Measurements from ENCODE around the gene MYO16. TPM values are rescaled to one million over a fixed set of nuclear protein-coding genes. Genes with fewer than 3 reads are reported as not detected.

MYO16 gene
- total RNA-seq, 1 donor from 2014 or later, result 0.24 TPM

DNA sequence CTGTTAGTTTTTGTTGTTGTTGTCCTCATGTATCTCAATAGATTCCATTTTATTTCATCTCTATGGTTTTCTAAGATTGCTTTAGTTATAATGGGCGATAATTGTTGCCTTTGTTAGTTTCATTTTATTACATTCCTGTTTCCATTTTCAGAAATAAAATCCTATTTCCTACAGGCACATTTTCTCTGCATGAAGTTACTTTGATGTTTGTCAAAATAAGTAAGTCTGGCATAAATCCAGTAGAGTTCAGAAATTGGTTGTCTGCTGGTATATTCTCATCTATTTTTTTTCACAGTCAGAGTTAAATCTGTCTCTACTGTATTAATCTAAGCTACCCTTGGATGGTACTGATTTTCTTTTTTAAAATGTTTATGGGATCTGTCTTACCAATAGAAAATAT is 204.1 kb downstream of the MYO16 start:
- Histone ChIP-seq H3K9me3 (peaks cover 4% of the 10 kb centered on the region), H3K27ac (no peak overlapping the region), H3K4me1 (no peaks in the 10 kb centered on the region), H3K36me3 (no peaks in the 10 kb centered on the region), H3K4me3 (no peak overlapping the region), H3K27me3 (ENCODE audit: low read depth) (no peaks in the 10 kb centered on the region)
- DNase-seq (no peak), ATAC-seq (no peak)
- intact Hi-C loops (cut with DNase I), result no loop called here
- TF ChIP-seq, protein P1, sequence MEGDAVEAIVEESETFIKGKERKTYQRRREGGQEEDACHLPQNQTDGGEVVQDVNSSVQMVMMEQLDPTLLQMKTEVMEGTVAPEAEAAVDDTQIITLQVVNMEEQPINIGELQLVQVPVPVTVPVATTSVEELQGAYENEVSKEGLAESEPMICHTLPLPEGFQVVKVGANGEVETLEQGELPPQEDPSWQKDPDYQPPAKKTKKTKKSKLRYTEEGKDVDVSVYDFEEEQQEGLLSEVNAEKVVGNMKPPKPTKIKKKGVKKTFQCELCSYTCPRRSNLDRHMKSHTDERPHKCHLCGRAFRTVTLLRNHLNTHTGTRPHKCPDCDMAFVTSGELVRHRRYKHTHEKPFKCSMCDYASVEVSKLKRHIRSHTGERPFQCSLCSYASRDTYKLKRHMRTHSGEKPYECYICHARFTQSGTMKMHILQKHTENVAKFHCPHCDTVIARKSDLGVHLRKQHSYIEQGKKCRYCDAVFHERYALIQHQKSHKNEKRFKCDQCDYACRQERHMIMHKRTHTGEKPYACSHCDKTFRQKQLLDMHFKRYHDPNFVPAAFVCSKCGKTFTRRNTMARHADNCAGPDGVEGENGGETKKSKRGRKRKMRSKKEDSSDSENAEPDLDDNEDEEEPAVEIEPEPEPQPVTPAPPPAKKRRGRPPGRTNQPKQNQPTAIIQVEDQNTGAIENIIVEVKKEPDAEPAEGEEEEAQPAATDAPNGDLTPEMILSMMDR (IDR thresholded peaks at IDR 0.05), result no peak

GRCh38 chr13:108834193-108834592 is 204.8 kb downstream of the MYO16 start:
- DNase-seq (no peak), ATAC-seq (no peak)
- no peak overlapping the region for H3K27ac ChIP-seq
- H3K4me1 ChIP-seq, result no peaks in the 10 kb centered on the region
- intact Hi-C loops (cut with DNase I), result no loop called here
- no peaks in the 10 kb centered on the region for H3K36me3 ChIP-seq
- H3K9me3 ChIP-seq, result no peaks in the 10 kb centered on the region
- no peak overlapping the region for H3K4me3 ChIP-seq
- TF ChIP-seq, protein P1 (IDR thresholded peaks at IDR 0.05), result no peak
- no peaks in the 10 kb centered on the region for H3K27me3 ChIP-seq (ENCODE audit: low read depth)

- intact Hi-C loops (cut with DNase I), result no loop called here
- TF ChIP-seq, protein P1 (IDR thresholded peaks at IDR 0.05), result no peak
These were observed 205.7 kb downstream of the MYO16 start for GRCh38 chr13:108835083-108835482.

DNA sequence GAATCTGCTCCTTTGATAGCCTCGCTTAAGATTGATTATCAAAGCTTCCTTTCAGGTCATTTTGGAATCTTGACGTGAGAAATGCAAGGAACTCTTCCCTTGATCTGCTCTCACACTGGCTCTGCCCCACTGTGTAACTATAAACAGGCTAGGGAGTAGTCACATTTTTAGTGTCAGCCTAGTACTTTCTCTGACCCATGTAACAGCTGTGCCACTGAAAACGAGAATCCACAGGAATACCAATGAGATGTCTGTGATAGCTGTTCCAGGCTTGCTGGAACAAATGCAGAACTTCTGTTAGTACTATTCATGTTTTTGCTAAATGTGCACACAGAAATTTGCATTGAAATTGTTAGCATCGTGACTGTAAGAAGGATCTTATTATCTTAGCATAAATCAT is 221.3 kb downstream of the MYO16 start:
- intact Hi-C loops (cut with DNase I), result no loop called here
- TF ChIP-seq, protein P1 (IDR thresholded peaks at IDR 0.05), result no peak
- no peak for DNase-seq
- Histone ChIP-seq H3K4me3 (no peak overlapping the region), H3K27me3 (ENCODE audit: low read depth) (no peaks in the 10 kb centered on the region), H3K36me3 (no peaks in the 10 kb centered on the region), H3K27ac (no peak overlapping the region), H3K4me1 (no peaks in the 10 kb centered on the region), H3K9me3 (no peaks in the 10 kb centered on the region)
- ATAC-seq, result no peak

More at GRCh38 chr13:108835083-108835482, 205.7 kb downstream of the MYO16 start:
- no peak for DNase-seq
- ATAC-seq, result no peak
- no peaks in the 10 kb centered on the region for H3K9me3 ChIP-seq
- no peaks in the 10 kb centered on the region for H3K27me3 ChIP-seq (ENCODE audit: low read depth)
- no peaks in the 10 kb centered on the region for H3K4me1 ChIP-seq
- no peak overlapping the region for H3K27ac ChIP-seq
- no peak overlapping the region for H3K4me3 ChIP-seq
- H3K36me3 ChIP-seq, result no peaks in the 10 kb centered on the region

- Histone ChIP-seq H3K4me3 (no peak overlapping the region), H3K27ac (no peak overlapping the region), H3K36me3 (no peaks in the 10 kb centered on the region), H3K4me1 (no peaks in the 10 kb centered on the region), H3K27me3 (ENCODE audit: low read depth) (no peaks in the 10 kb centered on the region), H3K9me3 (no peaks in the 10 kb centered on the region)
- intact Hi-C loops (cut with DNase I), result no loop called here
- ATAC-seq, result no peak
- no peak for DNase-seq
- TF ChIP-seq, protein P1 (IDR thresholded peaks at IDR 0.05), result no peak
These were observed 222.2 kb downstream of the MYO16 start for GRCh38 chr13:108851660-108852059.

GRCh38 chr13:108853031-108853430 is 223.6 kb downstream of the MYO16 start:
- no peaks in the 10 kb centered on the region for H3K27me3 ChIP-seq (ENCODE audit: low read depth)
- H3K27ac ChIP-seq, result no peak overlapping the region
- no peaks in the 10 kb centered on the region for H3K4me1 ChIP-seq
- ATAC-seq, result no peak
- no peaks in the 10 kb centered on the region for H3K9me3 ChIP-seq
- DNase-seq, result no peak
- no peak overlapping the region for H3K4me3 ChIP-seq
- intact Hi-C loops (cut with DNase I), result no loop called here
- TF ChIP-seq, protein P1 (IDR thresholded peaks at IDR 0.05), result no peak
- H3K36me3 ChIP-seq, result no peaks in the 10 kb centered on the region
